GM19240 (cell line): Measurements from ENCODE around the gene NFE2L3.

ENCODE experiments used
- DNase-seq: peaks from one replicate; pipeline ENCODE4 v3.0.0; 2011; ENCODE audit warnings: low spot score; ENCODE audit not compliant: insufficient read length

The NFE2L3 gene

GRCh38 chr7:26198133-26198780, 46.3 kb downstream of the NFE2L3 start:
- DNase-seq: no peak

- DNase-seq: no peak
Observed at GRCh38 chr7:26198781-26199169, 46.8 kb downstream of the NFE2L3 start.

GRCh38 chr7:26199301-26200037, 47.5 kb downstream of the NFE2L3 start:
- no peak for DNase-seq

GRCh38 chr7:26200038-26200443, 48.0 kb downstream of the NFE2L3 start:
- DNase-seq: no peak

GRCh38 chr7:26200444-26201246, 48.6 kb downstream of the NFE2L3 start, which contains the start of gene HNRNPA2B1:
Gene HNRNPA2B1 (minus strand): TSS chr7:26200746. CDS start chr7:26200577, 169 bp downstream.
- peak; percentile 47 for DNase-seq

- peak; percentile 38 for DNase-seq
Observed at GRCh38 chr7:26201247-26202018, 49.4 kb downstream of the NFE2L3 start, which contains the start of gene CBX3. Gene CBX3 (plus strand): TSS chr7:26201745. CDS start chr7:26202999, 1,254 bp downstream.

- no peak for DNase-seq
Observed at GRCh38 chr7:26202019-26202990, 50.3 kb downstream of the NFE2L3 start.

GRCh38 chr7:26203016-26203415, 51.0 kb downstream of the NFE2L3 start:
- no peak for DNase-seq

GRCh38 chr7:26208040-26208439, 56.0 kb downstream of the NFE2L3 start:
- no peak for DNase-seq

GRCh38 chr7:26212921-26213718, 61.1 kb downstream of the NFE2L3 start:
- no peak for DNase-seq

GRCh38 chr7:26213807-26214515, 62.0 kb downstream of the NFE2L3 start:
- no peak for DNase-seq

GRCh38 chr7:26216049-26216448, 64.1 kb downstream of the NFE2L3 start:
- DNase-seq: no peak

GRCh38 chr7:26224359-26224758, 72.4 kb downstream of the NFE2L3 start:
- no peak for DNase-seq

GRCh38 chr7:26227987-26228386, 76.0 kb downstream of the NFE2L3 start:
- no peak for DNase-seq

- no peak for DNase-seq
Observed at GRCh38 chr7:26233902-26234511, 82.0 kb downstream of the NFE2L3 start.
